Fibroblast of skin of left biceps (primary cell): Measurements from ENCODE around the gene CD9.

ENCODE experiments used
- DNase-seq, 2 experiments: peaks; one replicate each; pipeline ENCODE4 v3.0.0-alpha.2; 2013; ENCODE audit warnings: low read depth in 2 of 2

CD9 gene

DNA sequence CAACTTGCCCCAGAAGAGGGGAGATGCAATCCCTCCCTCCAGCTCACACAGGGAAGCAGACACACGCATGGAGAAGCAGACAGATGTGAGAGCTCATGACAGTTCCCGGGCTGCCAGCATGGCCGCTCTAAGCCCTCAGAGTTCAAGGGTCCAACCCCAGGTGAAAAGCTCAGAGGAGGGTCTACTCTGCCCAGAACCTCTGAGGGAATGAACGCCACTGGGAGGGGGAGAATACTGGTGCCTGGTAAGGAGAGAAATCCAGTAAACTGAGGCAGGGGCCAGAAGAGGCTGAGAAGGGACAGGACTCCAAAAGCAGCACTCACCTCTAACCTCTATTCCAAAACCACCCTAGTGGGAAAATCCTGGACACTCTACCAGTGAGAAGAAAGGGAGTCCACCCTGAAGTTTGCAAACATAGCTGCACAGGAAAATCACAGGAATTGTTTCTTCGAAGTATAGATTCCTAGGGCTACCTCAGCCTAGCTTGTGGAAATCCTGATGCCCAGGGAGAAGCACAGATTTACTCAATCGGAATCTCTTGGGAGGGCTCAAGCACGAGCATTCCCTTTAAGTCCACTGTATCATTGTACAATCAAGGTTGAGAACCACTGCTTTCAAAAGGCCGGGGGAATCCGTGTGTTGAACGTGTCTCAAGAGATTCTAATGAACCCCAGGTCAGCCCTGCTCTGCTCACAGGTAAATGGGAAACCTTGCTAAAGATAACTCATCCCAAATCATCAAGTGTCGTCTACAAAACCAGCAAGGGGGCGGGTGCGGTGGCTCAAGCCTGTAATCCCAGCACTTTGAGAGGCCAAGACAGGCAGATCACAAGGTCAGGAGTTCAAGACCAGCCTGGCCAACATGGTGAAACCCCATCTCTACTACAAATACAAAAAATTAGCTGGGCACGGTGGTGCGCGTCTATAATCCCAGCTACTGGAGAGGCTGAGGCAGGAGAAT lies 76.0 kb downstream of the CD9 start:
- DNase-seq, result no peak

DNA sequence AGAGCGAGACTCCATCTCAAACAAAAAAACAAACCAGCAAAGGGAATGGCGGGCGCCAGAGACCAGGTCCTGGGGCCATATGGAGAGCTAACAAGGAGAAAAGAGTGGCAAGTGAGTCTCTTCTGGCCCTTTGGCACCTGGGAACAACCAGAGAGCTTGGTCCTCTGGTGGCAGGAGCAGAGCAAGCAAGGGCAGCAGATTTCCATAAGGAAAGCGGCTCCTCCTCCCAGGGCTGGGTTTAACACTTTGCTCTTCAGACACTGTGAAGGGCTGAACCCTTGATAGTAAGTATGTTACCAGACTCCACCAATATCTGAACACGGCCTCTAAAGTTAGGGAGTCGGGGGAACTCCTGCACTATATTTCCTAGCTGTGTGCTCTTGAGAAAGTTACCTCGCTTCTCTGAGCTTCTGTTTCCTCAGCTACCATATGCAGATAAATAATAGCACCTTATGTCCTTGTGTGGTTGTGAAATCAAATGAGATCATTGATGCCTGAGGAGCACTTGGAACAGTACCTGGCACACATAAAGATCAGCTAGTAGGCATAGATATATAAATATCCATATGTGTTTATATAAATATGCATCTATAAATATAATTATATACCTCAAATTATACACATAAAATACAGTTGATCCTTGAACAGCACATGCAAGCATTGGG lies 76.9 kb downstream of the CD9 start:
- DNase-seq, result no peak

DNA sequence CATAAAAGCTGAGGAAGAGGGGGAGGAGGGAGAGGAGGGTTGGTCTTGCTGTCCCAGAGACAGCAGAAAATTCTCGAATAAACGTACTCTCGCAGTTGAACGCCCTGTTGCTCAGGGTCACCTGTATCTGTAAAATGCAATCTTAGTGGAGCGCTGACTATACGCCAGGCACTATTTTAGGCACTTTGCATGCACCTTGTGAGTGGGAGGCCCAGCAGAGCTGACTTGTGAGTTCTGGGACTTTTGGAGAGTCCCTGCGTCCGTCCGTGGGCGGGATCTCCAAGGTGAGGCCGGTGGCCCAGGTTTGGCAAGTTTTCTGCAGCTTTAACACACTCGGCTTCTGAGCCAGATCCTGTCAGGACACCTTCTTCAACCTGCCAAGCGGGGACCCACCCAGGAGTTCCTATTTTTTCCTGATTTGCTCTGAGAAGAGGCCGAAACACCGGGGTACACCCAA lies 77.8 kb downstream of the CD9 start:
- DNase-seq, result no peak

DNA sequence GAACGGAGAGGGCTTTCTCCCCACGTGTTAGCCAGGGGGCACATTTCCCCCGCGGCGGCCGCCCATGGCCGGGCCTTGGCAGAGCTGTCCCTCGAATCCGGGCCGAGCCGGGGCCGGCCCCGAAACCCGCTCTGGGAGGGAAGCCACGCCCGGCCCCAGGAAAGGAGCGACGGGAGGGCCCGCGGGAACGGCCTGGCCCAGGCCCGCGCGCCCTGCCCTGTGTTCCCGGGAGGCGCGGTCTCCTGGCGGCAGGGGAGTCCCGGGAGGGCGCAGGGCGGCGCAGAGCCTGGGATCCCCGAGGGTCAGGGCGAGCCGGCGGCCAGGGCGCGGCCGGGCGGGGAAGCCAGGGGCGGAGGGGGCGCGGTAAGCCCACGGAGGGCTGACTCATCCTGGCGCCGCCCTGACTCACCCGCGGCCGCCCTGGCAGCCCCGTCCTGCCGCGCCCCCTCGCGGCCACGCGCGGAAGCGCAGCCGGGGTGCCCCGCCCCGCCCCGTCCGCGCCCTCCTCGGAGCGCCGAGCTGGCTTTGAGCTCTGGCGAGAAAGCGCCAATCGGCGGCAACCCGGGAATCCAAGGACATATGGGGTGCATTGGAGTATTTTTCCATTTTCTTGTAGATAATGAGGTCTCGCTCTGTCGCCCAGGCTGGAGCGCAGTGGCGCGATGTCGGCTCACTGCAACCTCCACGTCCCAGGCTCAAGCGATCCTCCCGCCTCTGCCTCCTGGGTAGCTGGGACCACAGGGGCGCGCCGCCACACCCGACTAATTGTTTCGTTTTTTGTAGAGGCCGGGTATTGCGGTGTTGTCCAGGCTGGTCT lies 78.4 kb downstream of the CD9 start:
- DNase-seq, result no peak

DNA sequence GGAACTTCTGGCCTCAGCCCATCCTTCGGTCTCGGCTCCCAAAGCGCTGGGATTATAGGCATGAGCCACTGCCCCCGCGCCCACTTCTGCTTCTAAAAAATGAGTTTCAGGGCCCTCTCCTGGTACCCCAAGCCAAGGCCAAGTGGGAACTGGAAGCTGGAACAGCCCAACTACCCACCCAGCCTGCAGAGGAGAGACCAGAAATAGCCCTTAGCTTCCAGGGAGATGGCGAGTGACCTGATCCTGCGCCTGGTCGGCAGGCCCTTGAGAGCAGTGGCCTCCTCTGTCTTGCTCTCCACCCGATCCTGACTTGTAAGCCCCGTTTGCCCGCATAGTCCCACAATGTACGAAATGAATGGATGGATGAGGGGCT lies 79.0 kb downstream of the CD9 start:
- DNase-seq, result no peak

DNA sequence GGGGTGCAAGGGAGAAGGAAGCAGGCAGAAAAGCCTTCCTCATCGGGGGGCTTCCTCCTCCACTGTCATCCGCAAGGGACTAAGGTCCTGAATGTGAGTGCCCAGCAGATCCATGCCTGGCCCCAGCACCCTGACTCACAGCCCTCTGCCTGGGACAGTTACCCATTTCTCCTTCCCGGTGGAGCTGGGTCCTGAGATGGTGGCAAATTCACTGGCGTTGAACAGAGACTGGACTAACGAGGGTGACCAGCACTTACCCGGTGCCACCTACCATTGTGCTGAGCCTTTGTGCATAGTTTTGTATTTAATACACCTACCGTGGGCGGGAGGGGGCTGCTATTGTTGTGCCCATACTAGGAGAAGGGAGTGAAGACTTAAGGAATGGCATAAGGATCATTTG lies 79.4 kb downstream of the CD9 start:
- no peak for DNase-seq

DNA sequence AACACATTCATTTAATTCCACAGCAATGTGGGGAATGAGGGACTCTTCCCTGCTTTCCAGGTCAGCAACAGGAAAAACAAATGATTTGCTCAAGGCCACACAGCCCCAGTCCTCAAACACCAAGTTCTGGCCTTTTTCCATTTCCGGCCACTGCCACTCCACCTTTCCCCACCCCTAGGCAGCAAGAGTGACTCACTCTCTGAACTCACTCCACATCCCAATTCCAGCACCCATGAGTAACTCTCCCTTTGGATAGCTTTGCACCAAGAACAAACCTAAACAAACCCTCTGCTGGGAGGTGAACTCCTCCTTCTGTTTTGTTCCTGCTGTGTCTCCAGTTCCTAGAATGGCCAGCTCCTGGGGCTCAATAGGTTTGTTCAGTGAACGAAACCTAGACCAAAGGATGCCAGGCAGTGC lies 79.9 kb downstream of the CD9 start:
- peak; percentile 70 to 71 for DNase-seq

DNA sequence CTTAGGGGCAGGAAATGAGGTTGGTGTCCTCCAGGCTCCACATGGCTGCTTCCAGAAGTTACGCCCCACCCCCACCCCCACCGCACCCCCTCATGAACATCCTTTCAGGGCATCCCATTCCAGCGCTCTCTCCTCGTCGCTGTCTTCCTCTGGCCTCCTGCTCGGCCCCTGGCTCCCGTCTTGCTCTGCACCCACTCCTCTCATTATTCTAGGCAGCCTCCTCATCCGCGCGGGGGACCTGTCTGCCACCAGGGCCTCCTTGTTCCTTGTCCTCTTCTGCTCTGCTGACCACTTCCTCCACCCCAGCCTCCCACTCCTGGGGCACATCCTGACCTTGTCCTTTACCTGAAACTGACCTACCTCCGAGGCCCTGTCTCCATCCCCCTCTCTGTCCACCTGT lies 80.5 kb downstream of the CD9 start:
- no peak for DNase-seq

DNA sequence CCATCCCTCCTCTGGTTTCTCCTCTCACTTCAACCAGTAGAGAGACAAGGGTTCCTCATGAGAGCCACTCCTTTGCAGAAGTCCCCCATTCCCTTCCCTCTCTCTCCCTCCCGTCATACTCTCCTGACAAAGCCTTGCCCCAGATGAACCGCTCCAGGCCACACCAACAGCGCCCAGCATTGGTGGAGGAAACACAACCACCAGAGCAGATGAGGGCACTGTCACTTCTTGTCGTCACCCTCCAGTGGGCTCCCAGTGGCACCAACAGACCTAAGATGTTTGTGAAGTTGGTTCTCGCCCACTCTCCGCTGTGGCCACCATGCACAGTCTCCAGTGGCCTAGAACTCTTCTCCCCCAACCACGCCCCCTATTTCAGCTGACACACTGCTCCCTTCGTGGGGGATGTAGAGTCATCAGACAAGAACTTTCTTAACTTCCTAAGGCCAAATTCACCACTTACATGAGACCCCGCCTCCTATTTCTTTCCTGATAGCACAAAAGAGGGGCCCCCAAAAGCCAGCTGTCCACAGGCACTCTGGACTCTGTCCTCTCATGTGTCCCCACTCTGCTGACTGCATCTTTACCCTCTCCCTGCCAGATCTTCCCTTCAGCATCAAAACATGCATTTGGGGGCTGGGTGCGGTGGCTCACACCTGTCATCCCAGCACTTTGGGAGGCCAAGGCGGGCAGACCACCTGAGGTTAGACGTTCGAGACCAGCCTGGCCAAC lies 81.0 kb downstream of the CD9 start:
- DNase-seq, result no peak

DNA sequence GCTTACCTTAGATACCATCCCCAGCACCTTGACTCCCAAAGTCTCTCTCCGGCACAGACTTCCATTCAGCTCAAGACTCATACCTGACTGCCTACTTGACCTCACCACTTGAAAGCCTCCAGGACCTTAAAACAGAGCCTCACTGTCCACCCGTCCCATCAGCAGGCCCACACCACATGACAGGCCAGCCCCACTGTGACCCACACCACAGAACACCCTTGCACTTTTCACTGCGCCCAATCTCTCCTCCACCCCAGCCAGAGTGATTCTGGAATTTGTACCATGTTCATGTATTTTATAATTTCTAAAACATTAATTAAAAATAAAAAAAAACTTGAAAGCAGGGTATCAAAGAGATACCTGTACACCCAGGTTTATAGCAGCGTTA lies 82.2 kb downstream of the CD9 start:
- no peak for DNase-seq

DNA sequence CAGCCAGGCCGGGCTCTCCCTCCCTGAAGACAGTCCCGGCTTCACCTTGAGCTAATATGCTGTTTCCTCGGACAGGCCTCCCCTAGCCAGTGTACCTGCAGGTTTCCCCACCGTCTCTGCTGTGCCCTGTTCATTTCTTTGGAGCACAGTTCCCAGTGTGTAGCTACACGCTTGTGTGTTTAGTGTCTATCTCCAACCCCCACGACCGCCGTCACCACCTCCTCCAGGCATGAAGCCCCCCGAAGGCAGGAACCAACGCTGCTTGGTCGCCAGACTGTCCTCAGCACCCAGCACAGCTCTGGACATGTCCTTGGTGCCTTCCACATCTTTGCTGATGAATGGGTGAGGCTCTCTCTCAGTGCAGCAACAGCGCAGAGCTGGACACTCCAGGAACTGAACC lies 84.1 kb downstream of the CD9 start:
- DNase-seq, result no peak

DNA sequence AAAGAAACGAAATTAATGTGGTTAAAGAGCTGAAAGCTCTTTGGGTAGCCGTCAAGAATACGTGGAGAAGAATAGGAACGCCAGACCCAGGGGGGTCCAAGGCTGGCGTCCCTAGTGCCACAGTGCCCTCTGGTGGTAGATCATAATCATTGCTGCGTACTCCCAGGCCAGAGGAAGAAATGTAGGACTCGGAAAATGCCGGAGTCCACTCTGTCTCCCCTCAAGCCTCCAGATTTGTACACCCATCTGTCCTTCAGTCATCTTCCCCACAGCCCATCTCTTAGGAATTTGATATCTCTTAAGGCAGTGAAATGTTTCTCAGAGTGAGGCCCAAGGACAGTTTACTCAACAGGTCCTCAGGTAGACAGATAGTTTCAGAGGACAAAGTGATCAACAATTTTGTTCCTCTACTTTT lies 84.9 kb downstream of the CD9 start:
- no peak for DNase-seq

DNA sequence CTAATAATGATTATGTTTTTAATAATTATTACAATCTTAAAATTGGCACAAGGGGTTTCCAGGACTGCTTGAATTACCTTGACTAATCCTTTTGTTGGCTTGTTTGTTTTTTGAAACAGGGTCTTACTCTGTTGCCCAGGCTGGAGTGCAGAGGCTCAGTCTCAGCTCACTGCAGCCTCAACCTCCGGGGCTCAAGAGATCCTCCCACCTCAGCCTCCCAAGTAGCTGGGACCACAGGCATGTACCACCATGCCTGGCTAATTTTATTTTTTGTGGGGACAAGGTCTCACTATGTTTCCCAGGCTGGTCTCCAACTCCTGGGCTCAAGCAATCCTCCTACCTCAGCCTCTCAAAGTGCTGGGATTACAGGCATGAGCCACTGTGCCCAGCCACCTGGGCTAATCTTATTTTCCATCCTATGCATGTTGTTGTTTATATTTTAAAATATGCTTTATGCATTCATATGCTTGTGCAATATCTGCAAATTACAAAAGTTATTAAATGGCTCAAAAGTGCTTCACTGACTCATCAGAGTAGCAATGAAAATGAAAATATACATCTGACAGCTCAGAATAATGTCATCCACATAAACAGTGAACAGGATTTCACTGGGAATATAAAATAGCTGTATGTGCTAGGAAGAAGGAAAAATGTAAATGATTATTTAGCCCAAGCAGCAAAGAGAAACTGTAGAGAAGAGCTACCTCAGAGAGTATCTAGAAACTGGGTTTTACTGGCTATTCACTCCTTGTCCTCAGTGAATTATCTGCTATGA lies 85.5 kb downstream of the CD9 start:
- no peak for DNase-seq
